Nephron (organoid): Measurements from ENCODE around the gene MN1.
A peak's percentile ranks its signal among the peaks of the same experiment; 100 is the strongest.

Experiments used
- H3K27ac Mint-ChIP-seq, 3 experiments: 2 replicates each; pipeline ENCODE4 v1.8.0; 2020; ENCODE audit warnings: mixed read lengths in 3 of 3, mild to moderate bottlenecking in 2 of 3, moderate library complexity in 1 of 3
- H3K27me3 Mint-ChIP-seq: 2 replicates; pipeline ENCODE4 v1.8.0; 2021; ENCODE audit warnings: low read depth, mild to moderate bottlenecking, moderate library complexity, mixed read lengths
- H3K36me3 Mint-ChIP-seq: 2 replicates; pipeline ENCODE4 v1.8.0; 2020; ENCODE audit warnings: low read depth, mixed read lengths
- H3K4me1 Mint-ChIP-seq: 2 replicates; pipeline ENCODE4 v1.8.0; 2020; ENCODE audit warnings: mixed read lengths
- H3K4me3 Mint-ChIP-seq, 3 experiments: 2 replicates each; pipeline ENCODE4 v1.8.0; 2020; ENCODE audit warnings: mild to moderate bottlenecking in 3 of 3, mixed read lengths in 3 of 3, moderate library complexity in 2 of 3
- H3K9me3 Mint-ChIP-seq: 2 replicates; pipeline ENCODE4 v1.8.0; 2020; ENCODE audit warnings: mixed read lengths
- CTCF ChIP-seq, 3 experiments: fragments of 200-600 bp; sonication (generic); IDR thresholded peaks; one replicate each; pipeline ENCODE4 v1.5.0; 2021; ENCODE audit warnings: antibody characterized with exemption in 3 of 3; ENCODE audit not compliant: unreplicated experiment in 3 of 3

Gene MN1

GRCh38 chr22:27834364-27835185 lies 33.0 kb upstream of the MN1 start:
- H3K27me3 Mint-ChIP-seq: no peaks in the 10 kb centered on the region
- no peak overlapping the region for H3K4me3 Mint-ChIP-seq
- H3K36me3 Mint-ChIP-seq: peaks cover 16% of the 10 kb centered on the region
- H3K4me1 Mint-ChIP-seq: peaks cover 8% of the 10 kb centered on the region
- no peak for TF ChIP-seq CTCF (IDR thresholded peaks at IDR 0.05; ENCODE audit: unreplicated experiment in 3 of 3)
- H3K27ac Mint-ChIP-seq: no peak overlapping the region
- H3K9me3 Mint-ChIP-seq: peaks cover 7% of the 10 kb centered on the region

GRCh38 chr22:27833803-27834202 lies 32.2 kb upstream of the MN1 start:
- TF ChIP-seq CTCF (IDR thresholded peaks at IDR 0.05; ENCODE audit: unreplicated experiment in 3 of 3): no peak
- Mint-ChIP-seq H3K27me3 (peaks cover 6% of the 10 kb centered on the region), H3K4me3 (no peak overlapping the region), H3K36me3 (peaks cover 13% of the 10 kb centered on the region), H3K9me3 (peaks cover 6% of the 10 kb centered on the region), H3K4me1 (peaks cover 8% of the 10 kb centered on the region), H3K27ac (no peak overlapping the region)

GRCh38 chr22:27832606-27833005 lies 31.1 kb upstream of the MN1 start:
- no peak for TF ChIP-seq CTCF (IDR thresholded peaks at IDR 0.05; ENCODE audit: unreplicated experiment in 3 of 3)
- Mint-ChIP-seq H3K27ac (no peak overlapping the region), H3K27me3 (peaks cover 8% of the 10 kb centered on the region), H3K4me1 (peaks cover 13% of the 10 kb centered on the region), H3K4me3 (no peak overlapping the region), H3K9me3 (peaks cover 2% of the 10 kb centered on the region), H3K36me3 (peaks cover 7% of the 10 kb centered on the region)

GRCh38 chr22:27829620-27830019 lies 28.1 kb upstream of the MN1 start:
- Mint-ChIP-seq H3K27ac (peak overlapping the region in 1 of 3 experiments; percentile 18), H3K4me1 (peaks cover 8% of the 10 kb centered on the region), H3K27me3 (peaks cover 17% of the 10 kb centered on the region), H3K4me3 (no peak overlapping the region), H3K36me3 (no peaks in the 10 kb centered on the region), H3K9me3 (no peaks in the 10 kb centered on the region)
- no peak for TF ChIP-seq CTCF (IDR thresholded peaks at IDR 0.05; ENCODE audit: unreplicated experiment in 3 of 3)

GRCh38 chr22:27827604-27828587 lies 26.3 kb upstream of the MN1 start:
- Mint-ChIP-seq H3K4me1 (peaks cover 8% of the 10 kb centered on the region), H3K4me3 (no peak overlapping the region), H3K27ac (peak overlapping the region; percentile 68 to 78 (median 71)), H3K27me3 (peaks cover 17% of the 10 kb centered on the region), H3K36me3 (no peaks in the 10 kb centered on the region), H3K9me3 (peaks cover 2% of the 10 kb centered on the region)
- no peak for TF ChIP-seq CTCF (IDR thresholded peaks at IDR 0.05; ENCODE audit: unreplicated experiment in 3 of 3)
